Naive thymus-derived CD8-positive, alpha-beta T cell (primary cell): ENCODE measurements around the gene TBC1D32. TPM values are rescaled to one million over a fixed set of nuclear protein-coding genes. Genes with fewer than 3 reads are reported as not detected.
"Not testable (repeated sequence)": the region's sequence is repeated elsewhere in the genome, so short reads cannot be mapped to it uniquely, and the experiment has no call there.

Experiments
- ATAC-seq, 2 donors: fragments of 150-1000 bp; cut with Tn5 transposase in 1 of 2; sonication (Bioruptor Pico), chemical (Tn5 transposase) in 1 of 2; 1 replicate in 1 of 2; 2 replicates in 1 of 2; pipeline ENCODE4 v1.10.0; 2021; ENCODE audit warnings: mild to moderate bottlenecking in 2 of 2, moderate library complexity in 2 of 2
- POLR2A ChIA-PET: fragments of 350-600 bp; sonication (Branson Sonifier 250); formaldehyde crosslinking; loops from one replicate; lab custom pipeline; 2021; ENCODE audit warnings: antibody characterized with exemption; lab: Charles Lee
- DNase-seq, 10 donors: peaks; one replicate each; pipeline versions ENCODE4 v3.0.0 to v3.0.0-alpha.2; 2020 to 2022
- H3K27ac Mint-ChIP-seq, 10 donors: one replicate each; pipeline ENCODE4 v1.8.0; 2020 to 2022; ENCODE audit warnings: mild to moderate bottlenecking in 10 of 10, mixed read lengths in 10 of 10, moderate library complexity in 4 of 10, inconsistent platforms in 1 of 10
- H3K27me3 Mint-ChIP-seq, 5 donors: one replicate each; pipeline ENCODE4 v1.8.0; 2021 to 2022; ENCODE audit warnings: mixed read lengths in 5 of 5
- H3K36me3 Mint-ChIP-seq, 3 donors: one replicate each; pipeline ENCODE4 v1.8.0; 2020 to 2022; ENCODE audit warnings: mixed read lengths in 3 of 3, mild to moderate bottlenecking in 2 of 3, inconsistent platforms in 1 of 3
- H3K4me1 Mint-ChIP-seq, 4 donors: one replicate each; pipeline ENCODE4 v1.8.0; 2021 to 2022; ENCODE audit warnings: mixed read lengths in 4 of 4
- H3K4me3 Mint-ChIP-seq, 10 donors: one replicate each; pipeline ENCODE4 v1.8.0; 2020 to 2022; ENCODE audit warnings: mild to moderate bottlenecking in 10 of 10, mixed read lengths in 10 of 10, moderate library complexity in 6 of 10, inconsistent platforms in 1 of 10
- H3K9me3 Mint-ChIP-seq, 9 donors: one replicate each; pipeline ENCODE4 v1.8.0; 2020 to 2022; ENCODE audit warnings: mixed read lengths in 9 of 9, mild to moderate bottlenecking in 3 of 9, inconsistent platforms in 1 of 9, moderate library complexity in 1 of 9
- polyA plus RNA-seq, 3 donors: library from polyadenylated mRNA; unstranded; fragments of 300-500 nt; fragmentation: Illumina TruSeq; gene quantifications; one replicate each; pipeline ENCODE4 v1.2.3, GENCODE V29; 2021
- total RNA-seq, 8 experiments: library from RNA in 2 of 8; stranded (reverse) in 2 of 8; gene quantifications; one replicate each; pipeline ENCODE4 v1.2.3 and lab custom pipeline; 2021 to 2026

Gene TBC1D32
- total and polyA plus RNA-seq, 5 experiments from 2014 or later, result 2.1 to 15.0 (median 3.8) TPM

GRCh38 chr6:121142093-121142492, 192.2 kb downstream of the TBC1D32 start:
- Mint-ChIP-seq H3K9me3 (peaks cover 0 to 21% (median 5%) of the 10 kb centered on the region in 9 donors), H3K36me3 (peaks cover 11 to 27% (median 19%) of the 10 kb centered on the region in 3 donors), H3K27ac (no peak overlapping the region), H3K4me3 (no peak overlapping the region), H3K27me3 (no peaks in the 10 kb centered on the region), H3K4me1 (no peaks in the 10 kb centered on the region)
- no peak for ATAC-seq
- no peak for DNase-seq
- POLR2A ChIA-PET, result no interaction called here

- H3K4me3 Mint-ChIP-seq, result no peak overlapping the region
- no peak for ATAC-seq
- no peaks in the 10 kb centered on the region for H3K4me1 Mint-ChIP-seq
- no peaks in the 10 kb centered on the region for H3K9me3 Mint-ChIP-seq
- no peaks in the 10 kb centered on the region for H3K27me3 Mint-ChIP-seq
- H3K36me3 Mint-ChIP-seq, result peaks cover 0 to 21% (median 12%) of the 10 kb centered on the region in 3 donors
- DNase-seq, result no peak
- POLR2A ChIA-PET, result no interaction called here
- H3K27ac Mint-ChIP-seq, result no peak overlapping the region
Observed at GRCh38 chr6:121135425-121135824, 198.9 kb downstream of the TBC1D32 start.

DNA sequence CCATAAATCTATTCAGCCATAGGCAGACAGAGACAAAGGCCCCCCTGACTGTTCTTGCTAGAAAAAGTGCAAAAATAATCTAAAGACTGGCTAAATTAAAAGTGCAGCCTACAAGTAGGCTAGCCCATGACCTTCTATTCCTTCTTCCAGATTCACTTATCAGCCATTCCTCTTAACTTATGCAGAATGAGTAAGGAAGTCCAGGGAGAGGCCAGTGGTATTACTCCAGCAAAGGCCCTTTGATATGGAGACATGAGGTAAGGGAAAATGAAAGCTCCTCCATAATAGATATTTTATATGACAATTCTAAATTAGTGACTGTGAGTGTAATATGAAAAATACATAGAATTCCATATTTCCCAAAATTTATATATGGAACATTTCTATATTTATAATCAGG, 199.4 kb downstream of the TBC1D32 start:
- Mint-ChIP-seq H3K27me3 (no peaks in the 10 kb centered on the region), H3K36me3 (peaks cover under 1 to 24% (median 15%) of the 10 kb centered on the region in 3 donors), H3K9me3 (no peaks in the 10 kb centered on the region), H3K4me3 (no peak overlapping the region), H3K27ac (no peak overlapping the region), H3K4me1 (no peaks in the 10 kb centered on the region)
- DNase-seq, result no peak
- POLR2A ChIA-PET, result no interaction called here
- ATAC-seq, result no peak

- no peaks in the 10 kb centered on the region for H3K27me3 Mint-ChIP-seq
- no peaks in the 10 kb centered on the region for H3K4me1 Mint-ChIP-seq
- POLR2A ChIA-PET, result no interaction called here
- ATAC-seq (no peak), DNase-seq (no peak)
- peaks cover 9 to 26% (median 19%) of the 10 kb centered on the region in 9 donors for H3K9me3 Mint-ChIP-seq
- no peak overlapping the region for H3K4me3 Mint-ChIP-seq
- H3K27ac Mint-ChIP-seq, result peak overlapping the region in 1 of 10 donors; percentile 70
- peaks cover 24 to 33% (median 26%) of the 10 kb centered on the region in 3 donors for H3K36me3 Mint-ChIP-seq
Observed at GRCh38 chr6:121124600-121124999, 209.7 kb downstream of the TBC1D32 start.

DNA sequence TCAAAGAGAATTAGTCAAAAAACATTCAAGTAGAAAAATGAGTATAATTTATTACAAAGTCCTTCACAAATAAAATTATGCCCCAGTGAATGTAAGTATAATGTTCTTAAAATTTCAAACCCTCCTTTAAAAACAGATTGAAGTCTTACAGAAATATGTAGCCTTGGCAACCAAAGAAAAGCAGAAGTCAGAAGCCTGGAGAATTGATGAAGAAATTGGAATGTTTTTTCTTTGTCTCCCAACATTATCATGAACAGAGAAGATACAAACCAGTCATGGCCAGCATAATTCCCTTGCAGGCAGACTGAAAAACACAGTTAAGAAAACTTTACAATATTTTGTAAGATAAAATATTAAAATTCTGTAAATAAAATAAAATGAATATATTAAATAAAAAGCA, 221.9 kb downstream of the TBC1D32 start:
- Mint-ChIP-seq H3K4me1 (no peaks in the 10 kb centered on the region), H3K9me3 (no peaks in the 10 kb centered on the region), H3K4me3 (no peak overlapping the region), H3K36me3 (peaks cover 0 to 20% (median 16%) of the 10 kb centered on the region in 3 donors), H3K27ac (no peak overlapping the region), H3K27me3 (no peaks in the 10 kb centered on the region)
- no peak for ATAC-seq
- no peak for DNase-seq
- POLR2A ChIA-PET, result no interaction called here

GRCh38 chr6:121110733-121111132, 223.5 kb downstream of the TBC1D32 start:
- Mint-ChIP-seq H3K27ac (no peak overlapping the region), H3K36me3 (peaks cover 0 to 16% (median 16%) of the 10 kb centered on the region in 3 donors), H3K27me3 (no peaks in the 10 kb centered on the region), H3K4me1 (no peaks in the 10 kb centered on the region), H3K9me3 (no peaks in the 10 kb centered on the region), H3K4me3 (no peak overlapping the region)
- POLR2A ChIA-PET, result no interaction called here
- ATAC-seq, result no peak
- no peak for DNase-seq

DNA sequence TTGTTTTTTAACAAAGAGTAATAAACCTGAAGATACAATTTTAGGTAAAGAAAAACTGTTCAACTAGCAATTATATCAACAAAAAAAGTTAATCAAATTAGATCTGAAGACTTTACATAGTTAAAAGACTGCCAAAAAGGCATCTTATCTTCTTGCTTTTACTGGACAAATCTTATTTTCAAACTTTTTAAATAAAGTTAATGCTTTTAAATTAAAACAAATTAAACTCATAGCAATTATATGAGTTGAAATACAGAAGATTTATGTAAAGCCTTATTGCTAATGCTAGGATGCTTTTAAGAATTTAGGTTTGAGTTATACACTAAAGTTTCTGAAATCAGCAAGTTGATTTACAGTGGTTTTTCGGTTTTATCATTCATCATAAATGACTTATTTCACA, 227.3 kb downstream of the TBC1D32 start:
- no peaks in the 10 kb centered on the region for H3K27me3 Mint-ChIP-seq
- DNase-seq (no peak), ATAC-seq (no peak)
- peaks cover 0 to 12% (median 2%) of the 10 kb centered on the region in 9 donors for H3K9me3 Mint-ChIP-seq
- no peak overlapping the region for H3K4me3 Mint-ChIP-seq
- POLR2A ChIA-PET, result no interaction called here
- no peak overlapping the region for H3K27ac Mint-ChIP-seq
- peaks cover 4 to 29% (median 24%) of the 10 kb centered on the region in 3 donors for H3K36me3 Mint-ChIP-seq
- H3K4me1 Mint-ChIP-seq, result no peaks in the 10 kb centered on the region

DNA sequence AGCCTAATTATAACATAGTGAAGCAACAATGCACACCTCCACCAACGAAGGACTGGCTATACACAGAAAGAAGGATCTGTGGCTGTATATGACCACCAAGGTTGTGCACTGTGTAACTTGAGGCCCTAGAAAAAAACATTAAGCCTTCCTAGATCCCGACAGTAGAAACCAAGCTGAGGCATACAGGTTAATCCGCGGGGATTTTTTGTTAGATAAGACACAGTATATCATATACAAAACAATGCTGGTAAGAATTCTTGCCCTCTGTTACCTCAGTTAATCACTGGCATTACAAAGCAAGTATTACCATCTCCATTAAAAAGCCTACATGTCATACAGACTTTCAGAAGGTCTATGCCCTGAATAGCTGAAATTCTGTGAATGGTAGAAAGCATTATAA, 228.8 kb downstream of the TBC1D32 start:
- DNase-seq (no peak), ATAC-seq (no peak)
- POLR2A ChIA-PET, result no interaction called here
- no peak overlapping the region for H3K4me3 Mint-ChIP-seq
- no peak overlapping the region for H3K27ac Mint-ChIP-seq
- no peaks in the 10 kb centered on the region for H3K4me1 Mint-ChIP-seq
- peaks cover 0 to 12% (median 3%) of the 10 kb centered on the region in 9 donors for H3K9me3 Mint-ChIP-seq
- H3K36me3 Mint-ChIP-seq, result peaks cover 4 to 38% (median 33%) of the 10 kb centered on the region in 3 donors
- H3K27me3 Mint-ChIP-seq, result no peaks in the 10 kb centered on the region

- H3K27me3 Mint-ChIP-seq, result no peaks in the 10 kb centered on the region
- H3K4me3 Mint-ChIP-seq, result no peak overlapping the region
- H3K9me3 Mint-ChIP-seq, result peaks cover 0 to 3% (median 0%) of the 10 kb centered on the region in 9 donors
- no peak overlapping the region for H3K27ac Mint-ChIP-seq
- H3K4me1 Mint-ChIP-seq, result no peaks in the 10 kb centered on the region
- DNase-seq (no peak), ATAC-seq (no peak)
- POLR2A ChIA-PET, result no interaction called here
- H3K36me3 Mint-ChIP-seq, result peaks cover 7 to 30% (median 29%) of the 10 kb centered on the region in 3 donors
Observed at GRCh38 chr6:121093928-121094327, 240.4 kb downstream of the TBC1D32 start.

DNA sequence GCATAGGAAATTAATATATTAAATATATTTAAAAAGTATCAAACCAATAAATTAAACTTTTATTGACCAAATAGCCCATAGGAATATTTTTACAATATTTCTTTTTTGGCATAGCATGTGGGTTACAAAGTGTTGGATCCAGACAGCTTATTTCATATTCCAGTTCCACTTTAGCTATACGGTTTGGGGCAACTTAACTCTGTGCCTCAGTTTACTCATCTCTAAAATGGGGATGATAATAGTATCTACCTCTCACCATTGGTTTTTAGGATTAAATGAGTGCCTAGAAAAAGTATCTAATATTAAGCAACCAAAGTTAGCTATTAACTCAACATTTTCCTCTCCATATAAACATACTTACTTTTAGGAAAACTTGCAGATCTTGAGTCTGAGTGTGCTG, 243.8 kb downstream of the TBC1D32 start:
- H3K27ac Mint-ChIP-seq, result no peak overlapping the region
- no peaks in the 10 kb centered on the region for H3K4me1 Mint-ChIP-seq
- ATAC-seq, result no peak
- POLR2A ChIA-PET, result no interaction called here
- H3K4me3 Mint-ChIP-seq, result no peak overlapping the region
- H3K9me3 Mint-ChIP-seq, result no peaks in the 10 kb centered on the region
- peaks cover 0 to 3% (median 1%) of the 10 kb centered on the region in 3 donors for H3K36me3 Mint-ChIP-seq
- no peak for DNase-seq
- no peaks in the 10 kb centered on the region for H3K27me3 Mint-ChIP-seq

DNA sequence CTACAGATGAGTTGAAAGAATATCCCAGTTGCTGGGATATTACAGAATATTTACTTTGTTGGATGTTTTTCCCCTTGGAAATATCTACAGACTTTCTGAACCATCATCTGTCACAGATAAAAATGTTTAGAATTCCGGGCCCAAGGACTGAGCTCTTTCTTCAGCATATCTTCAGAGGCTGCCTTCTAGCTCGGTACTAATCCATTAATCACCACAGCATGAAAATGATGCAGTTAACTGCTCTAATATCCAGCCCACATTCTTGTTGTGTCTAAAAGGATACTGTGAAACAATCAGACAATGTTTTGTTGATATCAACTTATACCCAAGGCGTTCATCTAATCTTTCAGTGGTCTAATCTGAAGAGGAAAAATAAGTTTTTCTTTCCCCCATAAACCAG, 247.4 kb downstream of the TBC1D32 start:
- POLR2A ChIA-PET, result no interaction called here
- Mint-ChIP-seq H3K4me1 (no peaks in the 10 kb centered on the region), H3K36me3 (peaks cover 0 to 2% (median 0%) of the 10 kb centered on the region in 3 donors), H3K27me3 (no peaks in the 10 kb centered on the region), H3K27ac (no peak overlapping the region), H3K4me3 (no peak overlapping the region), H3K9me3 (no peaks in the 10 kb centered on the region)
- DNase-seq, result no peak
- no peak for ATAC-seq

DNA sequence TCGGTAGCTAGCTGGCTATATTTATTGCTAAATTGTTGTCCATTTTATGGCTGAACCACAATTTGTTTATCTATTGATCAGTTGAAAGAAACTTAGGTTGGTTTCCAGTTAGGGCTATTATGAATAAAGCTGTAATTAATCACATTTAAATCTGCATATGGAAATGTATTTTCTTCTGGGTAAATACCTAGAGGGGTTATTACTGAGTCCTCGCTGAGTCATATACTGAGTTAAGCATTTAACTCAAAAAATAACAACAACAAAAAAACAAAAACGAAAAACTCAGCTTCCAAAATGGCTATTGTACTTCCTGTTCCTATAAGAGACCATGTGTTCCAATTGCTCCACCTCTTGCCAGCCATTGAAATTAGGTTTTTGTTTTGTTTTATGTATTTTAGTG, 258.2 kb downstream of the TBC1D32 start:
- POLR2A ChIA-PET, result no interaction called here
- H3K27ac Mint-ChIP-seq, result no peak overlapping the region
- peaks cover 1 to 5% (median 2%) of the 10 kb centered on the region in 3 donors for H3K36me3 Mint-ChIP-seq
- no peaks in the 10 kb centered on the region for H3K27me3 Mint-ChIP-seq
- peaks cover 0 to 1% (median 0%) of the 10 kb centered on the region in 4 donors for H3K4me1 Mint-ChIP-seq
- no peak for ATAC-seq
- peaks cover 0 to 4% (median under 1%) of the 10 kb centered on the region in 9 donors for H3K9me3 Mint-ChIP-seq
- DNase-seq, result no peak
- no peak overlapping the region for H3K4me3 Mint-ChIP-seq

DNA sequence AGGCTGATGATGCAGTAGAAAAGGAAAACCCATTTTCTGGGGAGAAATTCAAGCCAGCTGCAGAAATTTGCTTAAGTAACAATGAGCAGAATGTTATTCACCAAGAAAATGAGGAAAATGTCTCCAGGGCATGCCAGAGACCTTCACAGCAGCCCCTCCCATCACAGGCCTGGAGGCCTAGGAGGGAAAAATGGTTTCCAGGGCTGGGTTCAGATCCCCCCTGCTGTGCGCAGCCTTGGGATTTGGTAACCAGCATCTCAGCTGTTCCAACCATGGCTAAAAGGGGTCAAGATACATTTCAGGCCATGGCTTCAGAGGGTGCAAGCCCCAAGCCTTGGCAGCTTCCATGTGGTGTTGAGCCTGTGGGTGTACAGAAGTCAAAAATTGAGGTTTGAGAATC, 265.5 kb downstream of the TBC1D32 start:
- H3K4me1 Mint-ChIP-seq, H3K27ac Mint-ChIP-seq, H3K27me3 Mint-ChIP-seq, H3K4me3 Mint-ChIP-seq, ATAC-seq, POLR2A ChIA-PET, DNase-seq: not testable (repeated sequence)
- Mint-ChIP-seq H3K9me3 (peaks cover 7 to 62% (median 34%) of the 10 kb centered on the region in 9 donors), H3K36me3 (peaks cover 16 to 46% (median 40%) of the 10 kb centered on the region in 3 donors)

DNA sequence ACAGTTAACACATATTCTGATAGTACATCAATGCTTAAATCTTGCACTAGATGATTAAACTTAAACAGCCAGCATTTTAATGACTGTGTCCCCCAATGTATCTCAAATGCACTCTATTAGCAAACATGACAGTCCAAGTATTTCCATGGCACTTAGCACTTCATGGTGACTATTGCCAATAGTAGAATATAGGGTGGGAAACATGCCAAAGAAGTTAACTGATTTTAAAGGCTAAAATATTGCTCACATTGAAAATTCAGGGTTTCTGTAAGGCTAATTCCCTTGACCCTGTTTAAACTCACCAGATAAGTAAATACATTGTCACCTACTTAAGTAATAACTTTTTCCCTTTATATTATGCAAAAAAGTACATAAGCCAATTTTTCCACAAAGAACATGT, 266.9 kb downstream of the TBC1D32 start:
- no peak for ATAC-seq
- Mint-ChIP-seq H3K4me1 (no peaks in the 10 kb centered on the region), H3K27me3 (peaks cover 0 to 2% (median 1%) of the 10 kb centered on the region in 5 donors), H3K9me3 (peaks cover 9 to 76% (median 34%) of the 10 kb centered on the region in 9 donors), H3K27ac (no peak overlapping the region), H3K36me3 (peaks cover 16 to 52% (median 51%) of the 10 kb centered on the region in 3 donors), H3K4me3 (no peak overlapping the region)
- POLR2A ChIA-PET, result no interaction called here
- no peak for DNase-seq
